WTC11 (cell line): ENCODE data around the gene SRD5A1. TPM values are rescaled to one million over a fixed set of nuclear protein-coding genes. Genes with fewer than 3 reads are reported as not detected.

ENCODE experiments used
- ATAC-seq: fragments of 200-7000 bp; cut with Tn5 transposase; 2 replicates; pipeline ENCODE4 v1.10.0; 2021; ENCODE audit warnings: mild to moderate bottlenecking, moderate library complexity
- CTCF ChIA-PET: fragments of 300-600 bp; sonication (Branson Sonifier 250); formaldehyde crosslinking; loops from one replicate; lab custom pipeline; 2021; ENCODE audit warnings: antibody characterized with exemption; lab: Charles Lee
- POLR2A ChIA-PET: fragments of 350-600 bp; sonication (Branson Sonifier 250); formaldehyde crosslinking; loops from one replicate; lab custom pipeline; 2021; ENCODE audit warnings: antibody characterized with exemption; lab: Charles Lee
- DNase-seq: peaks from one replicate; pipeline ENCODE4 v3.0.0; 2021; ENCODE audit warnings: low spot score
- H3K27ac Mint-ChIP-seq: 2 replicates; pipeline ENCODE4 v1.8.0; 2021; ENCODE audit warnings: mixed read lengths
- H3K27me3 Mint-ChIP-seq: 2 replicates; pipeline ENCODE4 v1.8.0; 2021; ENCODE audit warnings: low read depth, mild to moderate bottlenecking, moderate library complexity, mixed read lengths
- H3K36me3 Mint-ChIP-seq: 2 replicates; pipeline ENCODE4 v1.8.0; 2021; ENCODE audit warnings: mixed read lengths
- H3K4me1 Mint-ChIP-seq: 2 replicates; pipeline ENCODE4 v1.8.0; 2022; ENCODE audit warnings: mixed read lengths
- H3K4me3 Mint-ChIP-seq: 2 replicates; pipeline ENCODE4 v1.8.0; 2021; ENCODE audit warnings: mild to moderate bottlenecking, moderate library complexity, mixed read lengths
- H3K9me3 Mint-ChIP-seq: 2 replicates; pipeline ENCODE4 v1.8.0; 2021; ENCODE audit warnings: mixed read lengths
- ATF1 ChIP-seq: sonication (generic); formaldehyde crosslinking; IDR thresholded peaks from 2 replicates; pipeline ENCODE4 v1.8.1; 2023; ENCODE audit warnings: mild to moderate bottlenecking, moderate library complexity, missing genetic modification reagents
- CREB1 ChIP-seq: sonication (generic); formaldehyde crosslinking; IDR thresholded peaks from 2 replicates; pipeline ENCODE4 v1.8.0; 2023; ENCODE audit warnings: mild to moderate bottlenecking, missing genetic modification reagents
- ETV6 ChIP-seq: sonication (generic); formaldehyde crosslinking; IDR thresholded peaks from 2 replicates; pipeline ENCODE4 v1.8.1; 2022; ENCODE audit warnings: mild to moderate bottlenecking, missing genetic modification reagents
- GABPB1 ChIP-seq: sonication (generic); formaldehyde crosslinking; IDR thresholded peaks from 2 replicates; pipeline ENCODE4 v1.8.1; 2023; ENCODE audit warnings: mild to moderate bottlenecking, missing genetic modification reagents
- GTF2I ChIP-seq: fragments of 250-450 bp; sonication (Bioruptor Pico); conservative IDR thresholded peaks from 2 replicates; pipeline ENCODE4 v1.4.0; 2021; ENCODE audit warnings: mild to moderate bottlenecking
- HMGA2 ChIP-seq: fragments of 250-450 bp; sonication (Bioruptor Pico); IDR thresholded peaks from 2 replicates; pipeline ENCODE4 v1.4.0; 2021; ENCODE audit warnings: mild to moderate bottlenecking, moderate library complexity
- JAZF1 ChIP-seq: fragments of 250-450 bp; sonication (Bioruptor Pico); IDR thresholded peaks from 2 replicates; pipeline ENCODE4 v1.9.0; 2021; ENCODE audit warnings: moderate library complexity, mild to moderate bottlenecking, inconsistent platforms
- NR3C1 ChIP-seq: sonication (generic); formaldehyde crosslinking; conservative IDR thresholded peaks from 2 replicates; pipeline ENCODE4 v1.8.1; 2023; ENCODE audit warnings: low read depth, mild to moderate bottlenecking, missing genetic modification reagents
- PRRX2 ChIP-seq: fragments of 250-450 bp; sonication (Bioruptor Pico); IDR thresholded peaks from 2 replicates; pipeline ENCODE4 v1.8.0; 2021; ENCODE audit warnings: mild to moderate bottlenecking
- RELA ChIP-seq: sonication (generic); formaldehyde crosslinking; IDR thresholded peaks from 2 replicates; pipeline ENCODE4 v1.8.1; 2022; ENCODE audit warnings: missing genetic modification reagents, mild to moderate bottlenecking, borderline replicate concordance
- ZBTB21 ChIP-seq: sonication (generic); formaldehyde crosslinking; IDR thresholded peaks from 2 replicates; pipeline ENCODE4 v1.8.1; 2023; ENCODE audit warnings: mild to moderate bottlenecking, missing genetic modification reagents, borderline replicate concordance
- ZNF219 ChIP-seq: sonication (generic); formaldehyde crosslinking; IDR thresholded peaks from 2 replicates; pipeline ENCODE4 v1.8.0; 2023; ENCODE audit warnings: missing genetic modification reagents, mild to moderate bottlenecking, borderline replicate concordance
- ZNF423 ChIP-seq: fragments of 250-450 bp; sonication (Bioruptor Pico); IDR thresholded peaks from 2 replicates; pipeline ENCODE4 v2.1.2; 2022; ENCODE audit warnings: mild to moderate bottlenecking, moderate library complexity
- total RNA-seq: library from RNA; stranded (reverse); gene quantifications from 3 replicates; pipeline ENCODE4 v1.2.3, GENCODE V29; 2021
- TF ChIP-seq, protein P1 (sequence below): fragments of 250-450 bp; sonication (Bioruptor Pico); IDR thresholded peaks from 2 replicates; pipeline ENCODE4 v1.9.0; 2021; ENCODE audit warnings: moderate library complexity, mild to moderate bottlenecking, inconsistent platforms, borderline replicate concordance
- TF ChIP-seq, protein P2 (sequence below): fragments of 250-450 bp; sonication (Bioruptor Pico); IDR thresholded peaks from 2 replicates; pipeline ENCODE4 v1.9.0; 2021; ENCODE audit warnings: mild to moderate bottlenecking
- TF ChIP-seq, protein P3 (sequence below): sonication (generic); formaldehyde crosslinking; IDR thresholded peaks from 2 replicates; pipeline ENCODE4 v1.8.1; 2022; ENCODE audit warnings: low read depth, mild to moderate bottlenecking, moderate library complexity, missing genetic modification reagents, borderline replicate concordance
- TF ChIP-seq, protein P4 (sequence below): sonication (generic); formaldehyde crosslinking; IDR thresholded peaks from 2 replicates; pipeline ENCODE4 v1.8.0; 2022; ENCODE audit warnings: mild to moderate bottlenecking, missing genetic modification reagents
- TF ChIP-seq, protein P5 (sequence below): sonication (generic); formaldehyde crosslinking; IDR thresholded peaks from 2 replicates; pipeline ENCODE4 v1.8.0; 2023; ENCODE audit warnings: mild to moderate bottlenecking, missing genetic modification reagents
- TF ChIP-seq, protein P6 (sequence below): sonication (generic); formaldehyde crosslinking; IDR thresholded peaks from 2 replicates; pipeline ENCODE4 v1.8.1; 2023; ENCODE audit warnings: mild to moderate bottlenecking, moderate library complexity, missing genetic modification reagents
- TF ChIP-seq, protein P7 (sequence below): fragments of 250-450 bp; sonication (Bioruptor Pico); IDR thresholded peaks from 2 replicates; pipeline ENCODE4 v1.9.0; 2021; ENCODE audit warnings: mild to moderate bottlenecking, borderline replicate concordance

Gene SRD5A1
- total RNA-seq, 1 experiment from 2014 or later: 36.9 TPM

DNA sequence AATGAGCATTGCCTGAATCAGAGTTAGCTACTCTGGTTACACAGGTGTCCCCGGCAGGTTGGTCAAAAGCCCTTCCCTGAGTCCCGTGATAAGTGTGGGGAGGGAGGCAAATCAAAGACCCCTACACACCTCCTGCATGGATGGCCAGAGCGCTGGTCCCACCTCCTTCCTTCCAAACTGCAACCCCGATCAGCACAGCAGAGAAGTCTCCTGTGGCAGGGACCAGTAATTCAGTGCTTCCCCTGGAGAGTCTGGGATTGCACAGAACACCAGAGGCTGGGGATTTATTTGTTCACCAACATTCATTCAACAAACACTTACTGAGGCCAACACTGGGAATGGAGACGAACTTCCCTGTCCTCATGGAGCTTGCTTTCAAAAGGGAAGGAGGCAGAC, 46.6 kb upstream of the SRD5A1 start:
- POLR2A ChIA-PET: no interaction called here
- peaks cover 7% of the 10 kb centered on the region for H3K4me1 Mint-ChIP-seq
- TF ChIP-seq GABPB1 (CRISPR knock-in tag) (no peak), HMGA2 (CRISPR knock-in tag) (no peak), ZBTB21 (CRISPR knock-in tag) (no peak), JAZF1 (CRISPR knock-in tag) (no peak), CREB1 (no peak), GTF2I (CRISPR knock-in tag) (no peak), NR3C1 (CRISPR knock-in tag) (no peak), ETV6 (CRISPR knock-in tag) (no peak), RELA (CRISPR knock-in tag) (no peak), ATF1 (CRISPR knock-in tag) (no peak), ZNF219 (no peak)
- TF ChIP-seq, protein P1, sequence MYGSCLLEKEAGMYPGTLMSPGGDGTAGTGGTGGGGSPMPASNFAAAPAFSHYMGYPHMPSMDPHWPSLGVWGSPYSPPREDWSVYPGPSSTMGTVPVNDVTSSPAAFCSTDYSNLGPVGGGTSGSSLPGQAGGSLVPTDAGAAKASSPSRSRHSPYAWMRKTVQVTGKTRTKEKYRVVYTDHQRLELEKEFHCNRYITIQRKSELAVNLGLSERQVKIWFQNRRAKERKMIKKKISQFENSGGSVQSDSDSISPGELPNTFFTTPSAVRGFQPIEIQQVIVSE (CRISPR knock-in tag): no peak
- TF ChIP-seq, protein P2, sequence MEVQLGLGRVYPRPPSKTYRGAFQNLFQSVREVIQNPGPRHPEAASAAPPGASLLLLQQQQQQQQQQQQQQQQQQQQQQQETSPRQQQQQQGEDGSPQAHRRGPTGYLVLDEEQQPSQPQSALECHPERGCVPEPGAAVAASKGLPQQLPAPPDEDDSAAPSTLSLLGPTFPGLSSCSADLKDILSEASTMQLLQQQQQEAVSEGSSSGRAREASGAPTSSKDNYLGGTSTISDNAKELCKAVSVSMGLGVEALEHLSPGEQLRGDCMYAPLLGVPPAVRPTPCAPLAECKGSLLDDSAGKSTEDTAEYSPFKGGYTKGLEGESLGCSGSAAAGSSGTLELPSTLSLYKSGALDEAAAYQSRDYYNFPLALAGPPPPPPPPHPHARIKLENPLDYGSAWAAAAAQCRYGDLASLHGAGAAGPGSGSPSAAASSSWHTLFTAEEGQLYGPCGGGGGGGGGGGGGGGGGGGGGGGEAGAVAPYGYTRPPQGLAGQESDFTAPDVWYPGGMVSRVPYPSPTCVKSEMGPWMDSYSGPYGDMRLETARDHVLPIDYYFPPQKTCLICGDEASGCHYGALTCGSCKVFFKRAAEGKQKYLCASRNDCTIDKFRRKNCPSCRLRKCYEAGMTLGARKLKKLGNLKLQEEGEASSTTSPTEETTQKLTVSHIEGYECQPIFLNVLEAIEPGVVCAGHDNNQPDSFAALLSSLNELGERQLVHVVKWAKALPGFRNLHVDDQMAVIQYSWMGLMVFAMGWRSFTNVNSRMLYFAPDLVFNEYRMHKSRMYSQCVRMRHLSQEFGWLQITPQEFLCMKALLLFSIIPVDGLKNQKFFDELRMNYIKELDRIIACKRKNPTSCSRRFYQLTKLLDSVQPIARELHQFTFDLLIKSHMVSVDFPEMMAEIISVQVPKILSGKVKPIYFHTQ (CRISPR knock-in tag): no peak
- TF ChIP-seq, protein P3, sequence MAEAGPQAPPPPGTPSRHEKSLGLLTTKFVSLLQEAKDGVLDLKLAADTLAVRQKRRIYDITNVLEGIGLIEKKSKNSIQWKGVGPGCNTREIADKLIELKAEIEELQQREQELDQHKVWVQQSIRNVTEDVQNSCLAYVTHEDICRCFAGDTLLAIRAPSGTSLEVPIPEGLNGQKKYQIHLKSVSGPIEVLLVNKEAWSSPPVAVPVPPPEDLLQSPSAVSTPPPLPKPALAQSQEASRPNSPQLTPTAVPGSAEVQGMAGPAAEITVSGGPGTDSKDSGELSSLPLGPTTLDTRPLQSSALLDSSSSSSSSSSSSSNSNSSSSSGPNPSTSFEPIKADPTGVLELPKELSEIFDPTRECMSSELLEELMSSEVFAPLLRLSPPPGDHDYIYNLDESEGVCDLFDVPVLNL (CRISPR knock-in tag): no peak
- TF ChIP-seq, protein P4, sequence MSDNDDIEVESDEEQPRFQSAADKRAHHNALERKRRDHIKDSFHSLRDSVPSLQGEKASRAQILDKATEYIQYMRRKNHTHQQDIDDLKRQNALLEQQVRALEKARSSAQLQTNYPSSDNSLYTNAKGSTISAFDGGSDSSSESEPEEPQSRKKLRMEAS (CRISPR knock-in tag): no peak
- TF ChIP-seq, protein P5, sequence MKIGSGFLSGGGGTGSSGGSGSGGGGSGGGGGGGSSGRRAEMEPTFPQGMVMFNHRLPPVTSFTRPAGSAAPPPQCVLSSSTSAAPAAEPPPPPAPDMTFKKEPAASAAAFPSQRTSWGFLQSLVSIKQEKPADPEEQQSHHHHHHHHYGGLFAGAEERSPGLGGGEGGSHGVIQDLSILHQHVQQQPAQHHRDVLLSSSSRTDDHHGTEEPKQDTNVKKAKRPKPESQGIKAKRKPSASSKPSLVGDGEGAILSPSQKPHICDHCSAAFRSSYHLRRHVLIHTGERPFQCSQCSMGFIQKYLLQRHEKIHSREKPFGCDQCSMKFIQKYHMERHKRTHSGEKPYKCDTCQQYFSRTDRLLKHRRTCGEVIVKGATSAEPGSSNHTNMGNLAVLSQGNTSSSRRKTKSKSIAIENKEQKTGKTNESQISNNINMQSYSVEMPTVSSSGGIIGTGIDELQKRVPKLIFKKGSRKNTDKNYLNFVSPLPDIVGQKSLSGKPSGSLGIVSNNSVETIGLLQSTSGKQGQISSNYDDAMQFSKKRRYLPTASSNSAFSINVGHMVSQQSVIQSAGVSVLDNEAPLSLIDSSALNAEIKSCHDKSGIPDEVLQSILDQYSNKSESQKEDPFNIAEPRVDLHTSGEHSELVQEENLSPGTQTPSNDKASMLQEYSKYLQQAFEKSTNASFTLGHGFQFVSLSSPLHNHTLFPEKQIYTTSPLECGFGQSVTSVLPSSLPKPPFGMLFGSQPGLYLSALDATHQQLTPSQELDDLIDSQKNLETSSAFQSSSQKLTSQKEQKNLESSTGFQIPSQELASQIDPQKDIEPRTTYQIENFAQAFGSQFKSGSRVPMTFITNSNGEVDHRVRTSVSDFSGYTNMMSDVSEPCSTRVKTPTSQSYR (CRISPR knock-in tag): no peak
- TF ChIP-seq, all 79 proteins: peak for 0
- H3K27ac Mint-ChIP-seq: no peak overlapping the region
- H3K36me3 Mint-ChIP-seq: no peaks in the 10 kb centered on the region
- CTCF ChIA-PET: interaction anchor here (1.0 kb wide), 1 partner anchor 173 kb away, joined by 3 read pairs; no protein-coding TSS in a partner anchor
- DNase-seq: no peak
- H3K4me3 Mint-ChIP-seq: no peak overlapping the region
- H3K9me3 Mint-ChIP-seq: peaks cover 2% of the 10 kb centered on the region
- ATAC-seq: no peak
- H3K27me3 Mint-ChIP-seq: peaks cover 52% of the 10 kb centered on the region

DNA sequence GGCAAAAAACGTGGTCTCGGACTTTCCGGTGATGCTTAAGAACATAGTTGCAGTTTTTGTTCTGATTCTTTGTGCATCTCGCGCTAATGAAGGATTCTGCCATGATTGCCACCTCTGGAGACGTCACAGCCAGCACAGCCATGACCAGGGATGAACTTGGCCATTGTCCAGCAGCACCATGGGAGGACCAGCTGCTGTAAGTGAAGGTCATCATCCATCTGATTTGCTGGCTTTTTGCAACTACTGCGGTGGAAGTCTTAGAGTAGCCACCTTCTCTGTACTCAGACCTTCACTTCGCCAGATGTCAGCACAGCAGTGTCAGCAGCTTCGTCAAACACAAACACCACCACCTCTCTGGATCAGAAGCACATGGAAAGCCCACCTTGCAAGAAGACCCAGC, 46.1 kb upstream of the SRD5A1 start:
- H3K27ac Mint-ChIP-seq: no peak overlapping the region
- DNase-seq (no peak), ATAC-seq (no peak)
- H3K9me3 Mint-ChIP-seq: peaks cover 5% of the 10 kb centered on the region
- CTCF ChIA-PET: no interaction called here
- POLR2A ChIA-PET: no interaction called here
- H3K4me1 Mint-ChIP-seq: peaks cover 7% of the 10 kb centered on the region
- no peak overlapping the region for H3K4me3 Mint-ChIP-seq
- peaks cover 47% of the 10 kb centered on the region for H3K27me3 Mint-ChIP-seq
- H3K36me3 Mint-ChIP-seq: no peaks in the 10 kb centered on the region
- TF ChIP-seq ZNF423 (CRISPR knock-in tag): no peak
- TF ChIP-seq, protein P4 (CRISPR knock-in tag): no peak
- TF ChIP-seq, protein P6, sequence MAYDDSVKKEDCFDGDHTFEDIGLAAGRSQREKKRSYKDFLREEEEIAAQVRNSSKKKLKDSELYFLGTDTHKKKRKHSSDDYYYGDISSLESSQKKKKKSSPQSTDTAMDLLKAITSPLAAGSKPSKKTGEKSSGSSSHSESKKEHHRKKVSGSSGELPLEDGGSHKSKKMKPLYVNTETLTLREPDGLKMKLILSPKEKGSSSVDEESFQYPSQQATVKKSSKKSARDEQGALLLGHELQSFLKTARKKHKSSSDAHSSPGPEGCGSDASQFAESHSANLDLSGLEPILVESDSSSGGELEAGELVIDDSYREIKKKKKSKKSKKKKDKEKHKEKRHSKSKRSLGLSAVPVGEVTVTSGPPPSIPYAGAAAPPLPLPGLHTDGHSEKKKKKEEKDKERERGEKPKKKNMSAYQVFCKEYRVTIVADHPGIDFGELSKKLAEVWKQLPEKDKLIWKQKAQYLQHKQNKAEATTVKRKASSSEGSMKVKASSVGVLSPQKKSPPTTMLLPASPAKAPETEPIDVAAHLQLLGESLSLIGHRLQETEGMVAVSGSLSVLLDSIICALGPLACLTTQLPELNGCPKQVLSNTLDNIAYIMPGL: no peak
- TF ChIP-seq, protein P7, sequence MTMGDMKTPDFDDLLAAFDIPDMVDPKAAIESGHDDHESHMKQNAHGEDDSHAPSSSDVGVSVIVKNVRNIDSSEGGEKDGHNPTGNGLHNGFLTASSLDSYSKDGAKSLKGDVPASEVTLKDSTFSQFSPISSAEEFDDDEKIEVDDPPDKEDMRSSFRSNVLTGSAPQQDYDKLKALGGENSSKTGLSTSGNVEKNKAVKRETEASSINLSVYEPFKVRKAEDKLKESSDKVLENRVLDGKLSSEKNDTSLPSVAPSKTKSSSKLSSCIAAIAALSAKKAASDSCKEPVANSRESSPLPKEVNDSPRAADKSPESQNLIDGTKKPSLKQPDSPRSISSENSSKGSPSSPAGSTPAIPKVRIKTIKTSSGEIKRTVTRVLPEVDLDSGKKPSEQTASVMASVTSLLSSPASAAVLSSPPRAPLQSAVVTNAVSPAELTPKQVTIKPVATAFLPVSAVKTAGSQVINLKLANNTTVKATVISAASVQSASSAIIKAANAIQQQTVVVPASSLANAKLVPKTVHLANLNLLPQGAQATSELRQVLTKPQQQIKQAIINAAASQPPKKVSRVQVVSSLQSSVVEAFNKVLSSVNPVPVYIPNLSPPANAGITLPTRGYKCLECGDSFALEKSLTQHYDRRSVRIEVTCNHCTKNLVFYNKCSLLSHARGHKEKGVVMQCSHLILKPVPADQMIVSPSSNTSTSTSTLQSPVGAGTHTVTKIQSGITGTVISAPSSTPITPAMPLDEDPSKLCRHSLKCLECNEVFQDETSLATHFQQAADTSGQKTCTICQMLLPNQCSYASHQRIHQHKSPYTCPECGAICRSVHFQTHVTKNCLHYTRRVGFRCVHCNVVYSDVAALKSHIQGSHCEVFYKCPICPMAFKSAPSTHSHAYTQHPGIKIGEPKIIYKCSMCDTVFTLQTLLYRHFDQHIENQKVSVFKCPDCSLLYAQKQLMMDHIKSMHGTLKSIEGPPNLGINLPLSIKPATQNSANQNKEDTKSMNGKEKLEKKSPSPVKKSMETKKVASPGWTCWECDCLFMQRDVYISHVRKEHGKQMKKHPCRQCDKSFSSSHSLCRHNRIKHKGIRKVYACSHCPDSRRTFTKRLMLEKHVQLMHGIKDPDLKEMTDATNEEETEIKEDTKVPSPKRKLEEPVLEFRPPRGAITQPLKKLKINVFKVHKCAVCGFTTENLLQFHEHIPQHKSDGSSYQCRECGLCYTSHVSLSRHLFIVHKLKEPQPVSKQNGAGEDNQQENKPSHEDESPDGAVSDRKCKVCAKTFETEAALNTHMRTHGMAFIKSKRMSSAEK: no peak
- TF ChIP-seq PRRX2 (CRISPR knock-in tag): no peak
